ENCODE results near the gene INF2.
"Not testable (repeated sequence)": the region's sequence is repeated elsewhere in the genome, so short reads cannot be mapped to it uniquely, and the experiment has no call there.

INF2 gene
- total RNA-seq = 39.6 to 73.9 (median 56.2) reads per million in 4 donors

- peak; percentile 37 to 66 (median 47) for DNase-seq
These were observed at the start of gene INF2 for GRCh38 chr14:104689109-104689880. Gene INF2, plus strand, starts transcription at chr14:104689618. Its CDS starts 11,748 bp downstream, at chr14:104701366.

GRCh38 chr14:104639885-104640548 lies 49.4 kb upstream of the INF2 start:
- DNase-seq = peak in 3 of 5 donors; percentile 16 to 38 (median 28)

- DNase-seq = no peak
These were observed 48.7 kb upstream of the INF2 start for GRCh38 chr14:104640681-104641080.

- no peak for DNase-seq
These were observed 47.5 kb upstream of the INF2 start for GRCh38 chr14:104641753-104642539.

- no peak for DNase-seq
These were observed 46.9 kb upstream of the INF2 start for GRCh38 chr14:104642540-104642868.

- no peak for DNase-seq
These were observed 46.1 kb upstream of the INF2 start for GRCh38 chr14:104643306-104643705.

GRCh38 chr14:104644091-104644635 lies 45.3 kb upstream of the INF2 start:
- no peak for DNase-seq

GRCh38 chr14:104644656-104645378 lies 44.6 kb upstream of the INF2 start:
- DNase-seq = no peak

GRCh38 chr14:104647467-104648043 lies 41.9 kb upstream of the INF2 start:
- DNase-seq = no peak

- DNase-seq = peak in 4 of 5 donors; percentile 37 to 52 (median 47)
These were observed 39.1 kb upstream of the INF2 start for GRCh38 chr14:104650057-104650980.

- DNase-seq = no peak
These were observed 38.2 kb upstream of the INF2 start for GRCh38 chr14:104650981-104651875.

GRCh38 chr14:104651876-104652260 lies 37.5 kb upstream of the INF2 start:
- no peak for DNase-seq

GRCh38 chr14:104652386-104652785 lies 37.0 kb upstream of the INF2 start:
- no peak for DNase-seq

- DNase-seq = not testable (repeated sequence)
These were observed 36.1 kb upstream of the INF2 start for GRCh38 chr14:104653130-104653920.

GRCh38 chr14:104654119-104654518 lies 35.3 kb upstream of the INF2 start:
- no peak for DNase-seq

- DNase-seq = no peak
These were observed 34.1 kb upstream of the INF2 start for GRCh38 chr14:104655128-104655848.

- no peak for DNase-seq
These were observed 33.3 kb upstream of the INF2 start for GRCh38 chr14:104656014-104656714.

GRCh38 chr14:104657101-104657524 lies 32.3 kb upstream of the INF2 start:
- DNase-seq = no peak
